ENCODE data around the gene PFKFB4. TPM values are rescaled to one million over a fixed set of nuclear protein-coding genes. Genes with fewer than 3 reads are reported as not detected.
"Not testable (repeated sequence)": the region's sequence is repeated elsewhere in the genome, so short reads cannot be mapped to it uniquely, and the experiment has no call there.

The PFKFB4 gene
- total RNA-seq, 1 donor from 2014 or later, result 2.4 TPM

DNA sequence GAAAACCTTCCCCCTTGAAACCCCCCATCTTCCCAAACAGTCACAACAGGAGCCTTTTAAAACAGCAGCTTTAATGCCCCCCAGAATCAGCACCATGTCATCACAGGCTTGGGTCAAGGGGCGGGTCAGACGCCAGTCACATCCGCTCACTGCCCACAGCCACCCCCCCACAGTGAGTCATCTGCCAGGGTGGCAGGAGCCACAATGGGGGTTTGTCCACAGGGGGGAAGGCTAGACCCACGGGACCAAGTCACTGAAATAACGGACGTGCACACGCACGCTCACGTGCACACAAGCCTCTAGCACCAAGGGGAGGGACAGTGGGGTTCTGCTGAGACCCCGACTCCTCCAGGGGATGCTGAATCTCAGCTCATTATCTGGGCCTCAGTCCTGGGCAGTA, 7.4 kb upstream of the PFKFB4 start:
- ATAC-seq (no peak), DNase-seq (ENCODE audit: missing footprints) (no peak)
- intact Hi-C loops (cut with DNase I), result no loop called here

DNA sequence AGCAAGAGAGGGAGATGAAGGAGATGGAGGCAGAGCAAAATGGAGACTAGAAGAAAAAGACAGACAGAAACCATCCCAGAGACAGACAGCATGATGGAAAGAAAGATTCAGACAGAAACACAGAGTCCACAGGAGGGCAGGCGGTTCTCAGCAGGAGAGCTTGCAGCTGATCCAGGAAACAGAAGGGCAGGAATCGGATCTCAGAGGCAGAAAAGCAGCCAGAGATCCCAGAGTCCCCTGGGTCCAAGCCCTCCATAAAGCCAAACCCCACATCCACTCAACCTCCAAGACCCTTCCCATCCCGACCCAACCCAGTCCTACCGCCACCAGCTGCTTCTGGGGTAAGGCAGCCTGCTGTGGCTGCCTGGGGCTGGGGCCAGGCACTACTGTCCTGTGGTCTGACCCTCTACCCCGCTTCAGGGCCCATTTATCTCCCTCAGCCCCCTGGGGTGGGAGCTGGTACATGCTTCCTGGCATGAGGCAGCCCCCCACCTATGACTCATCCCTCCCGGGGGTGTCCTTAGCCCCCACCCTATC, 6.8 kb upstream of the PFKFB4 start, which contains the start of gene UCN2:
Gene UCN2, minus strand, starts transcription at position 400 of the 537 bp plus-strand sequence. CDS start 657 bp downstream, outside the sequence.
- ATAC-seq, result no peak
- intact Hi-C loops (cut with DNase I), result no loop called here
- DNase-seq (ENCODE audit: missing footprints), result no peak

DNA sequence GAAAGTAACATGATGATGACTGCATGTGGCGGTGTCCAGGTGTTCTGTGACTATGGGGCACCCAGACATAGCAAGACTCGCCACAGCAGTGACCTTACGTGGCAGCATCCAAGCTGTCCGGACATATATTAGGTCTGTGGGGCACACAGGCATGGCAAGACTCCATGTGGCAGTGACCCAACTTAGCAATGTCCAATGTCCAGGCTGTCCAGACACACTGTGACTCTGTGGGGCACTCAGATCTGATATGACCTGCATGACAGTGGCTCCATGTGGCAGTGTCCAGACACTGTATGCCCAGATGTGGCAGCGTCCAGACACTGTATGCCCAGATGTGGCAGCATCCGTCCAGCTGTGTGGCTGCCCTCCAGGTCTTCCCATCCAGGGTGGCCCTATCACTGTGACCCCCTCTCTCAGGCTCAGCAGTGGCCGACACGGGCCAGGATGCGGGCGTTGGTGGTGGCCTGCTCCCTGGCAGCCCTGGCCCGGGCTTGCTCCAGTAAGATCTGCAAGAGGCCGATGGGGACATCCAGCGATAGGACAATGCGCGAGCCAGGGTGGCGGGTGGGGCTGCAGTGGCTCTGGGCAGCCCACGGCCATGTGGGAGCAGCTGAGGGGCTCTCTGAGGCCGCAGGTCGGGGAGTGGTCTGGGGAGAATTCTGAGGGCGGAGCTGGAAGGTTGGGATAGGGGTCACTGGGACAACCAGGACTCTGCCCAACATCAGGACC, 5.9 kb upstream of the PFKFB4 start:
- intact Hi-C loops (cut with DNase I), result no loop called here
- ATAC-seq, result no peak
- DNase-seq (ENCODE audit: missing footprints), result no peak

DNA sequence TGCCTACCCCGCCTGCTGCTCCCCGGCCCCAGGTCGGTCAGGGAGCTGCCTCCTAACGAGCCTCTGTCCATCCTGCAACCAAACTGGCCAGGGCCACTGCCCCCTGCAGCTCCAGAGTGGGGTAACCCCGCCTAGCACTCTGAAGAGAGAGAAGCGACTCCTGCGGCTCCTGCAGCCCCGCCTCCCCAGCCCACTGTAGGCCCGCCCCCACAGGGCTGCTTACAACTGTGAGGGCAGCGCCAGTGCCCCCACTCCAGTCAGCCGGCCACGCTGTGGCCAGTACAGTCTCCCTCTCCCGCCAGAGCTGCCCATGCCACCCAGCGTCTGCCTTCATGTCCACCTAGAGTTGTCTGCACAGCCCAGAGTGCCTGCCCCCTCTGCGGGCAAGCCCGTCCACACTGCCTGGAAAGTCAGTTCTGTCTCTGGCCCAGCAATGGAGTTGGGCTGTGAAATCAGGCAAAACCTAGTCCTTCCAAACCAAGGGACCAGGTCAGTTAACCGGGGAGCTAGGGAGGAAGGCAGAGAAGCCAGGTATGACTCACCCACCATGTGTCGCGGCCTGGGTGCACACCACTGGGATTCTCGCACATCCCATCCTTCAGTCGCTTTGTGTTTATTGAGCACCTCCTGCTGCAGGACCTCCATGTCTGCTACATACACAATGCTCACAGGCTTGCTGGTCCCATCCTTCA, 4.6 kb upstream of the PFKFB4 start:
- intact Hi-C loops (cut with DNase I), result no loop called here
- ATAC-seq (no peak), DNase-seq (ENCODE audit: missing footprints) (peak; percentile 82)

DNA sequence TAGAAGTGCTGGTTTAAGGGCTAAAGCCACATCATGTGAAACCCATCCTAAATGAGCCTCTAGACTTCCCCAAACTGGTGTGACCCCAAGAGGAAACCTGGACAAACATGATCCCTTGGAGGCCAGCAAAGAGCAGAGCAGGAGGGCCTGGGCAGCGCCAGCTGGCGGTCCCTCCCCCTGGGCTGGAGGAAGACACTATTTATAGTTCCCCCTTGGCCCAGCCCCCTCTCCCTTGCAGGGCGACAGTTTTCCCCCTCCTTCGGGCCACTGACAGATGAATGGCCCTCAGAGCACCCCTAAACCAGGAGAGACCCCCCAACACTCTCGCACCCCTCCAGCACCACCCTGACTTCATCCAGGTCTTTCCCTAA, 4.0 kb upstream of the PFKFB4 start:
- ATAC-seq (no peak), DNase-seq (ENCODE audit: missing footprints) (no peak)
- intact Hi-C loops (cut with DNase I), result no loop called here

DNA sequence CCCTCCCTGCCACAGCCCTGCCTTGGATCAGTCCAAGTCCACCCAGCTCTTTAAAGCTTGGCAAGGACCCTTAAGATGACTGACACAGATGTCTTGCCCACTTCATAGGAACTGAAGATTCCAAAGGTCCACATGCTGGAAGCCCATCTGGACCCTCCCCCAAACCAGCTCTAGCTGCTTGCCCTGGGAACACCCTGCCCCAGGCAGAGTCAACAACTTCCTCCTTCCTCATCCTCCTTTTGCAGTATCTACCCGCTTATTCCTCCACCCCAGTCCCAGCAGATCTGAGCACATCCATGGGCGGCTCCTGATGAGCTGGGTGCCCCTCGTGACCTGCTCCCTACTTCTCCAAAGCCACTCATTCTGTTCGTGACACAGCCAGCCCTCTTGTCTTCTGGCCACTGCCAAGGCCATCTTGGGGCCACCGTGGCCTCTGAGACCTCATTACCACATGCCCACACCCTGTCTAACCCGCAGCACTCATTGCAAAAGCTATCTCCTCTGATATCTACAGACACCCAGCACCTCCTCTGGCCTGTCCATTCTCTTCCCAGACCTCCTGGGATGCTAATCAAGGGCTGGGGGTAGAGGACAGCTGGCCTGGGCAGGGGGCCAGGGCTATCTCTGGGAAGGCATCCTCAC, 2.0 kb upstream of the PFKFB4 start:
- DNase-seq (ENCODE audit: missing footprints) (peak; percentile 84), ATAC-seq (no peak)
- intact Hi-C loops (cut with DNase I), result loop anchor here (2.0 kb wide), 1 partner anchor 40 kb away; no protein-coding TSS in a partner anchor

DNA sequence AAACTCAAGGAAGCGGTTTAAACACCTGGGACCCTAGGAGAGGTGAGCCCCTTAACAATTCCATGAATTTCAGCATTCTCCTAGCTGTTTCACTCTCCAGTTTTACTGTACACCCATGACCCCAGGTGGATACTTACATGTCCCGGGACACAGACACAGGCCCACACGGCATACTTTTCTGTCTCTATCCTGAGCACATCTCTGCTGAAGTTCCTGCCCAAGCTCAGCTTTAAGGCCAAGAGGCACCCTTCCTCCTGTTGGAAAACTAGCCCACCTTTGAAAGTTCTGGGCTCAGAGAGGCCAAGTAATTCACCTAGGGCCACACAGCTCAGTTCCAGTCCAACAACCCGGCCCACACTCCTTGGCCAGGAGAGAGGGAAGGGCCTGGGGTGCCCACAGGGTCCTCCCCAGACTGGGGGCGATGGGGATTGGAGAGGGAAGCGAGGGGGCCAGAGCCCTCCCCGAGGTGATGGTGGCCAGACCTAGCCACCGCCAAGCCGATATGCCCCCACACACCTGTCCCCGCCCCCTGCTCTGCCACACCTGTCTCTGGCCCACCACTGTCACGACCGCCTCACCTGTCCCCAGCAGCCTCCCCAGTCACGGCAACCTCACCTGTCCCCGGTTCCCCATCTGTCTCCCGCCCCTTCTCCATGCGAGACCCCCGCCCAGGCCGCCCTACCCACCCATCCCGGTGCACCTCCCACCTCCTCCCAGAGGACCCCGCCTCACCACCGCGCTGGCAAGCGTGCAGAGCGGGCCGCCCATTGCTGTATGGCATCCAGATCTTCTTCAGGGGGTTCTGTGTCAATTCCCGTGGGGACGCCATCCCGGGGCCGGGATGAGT, 431 bp downstream of the PFKFB4 start:
- no peak for DNase-seq (ENCODE audit: missing footprints)
- intact Hi-C loops (cut with DNase I), result loop anchor here (2.0 kb wide), 2 partner anchors 53 to 79 kb away; partner anchors contain the start of genes SLC26A6 and UQCRC1
- ATAC-seq, result no peak

DNA sequence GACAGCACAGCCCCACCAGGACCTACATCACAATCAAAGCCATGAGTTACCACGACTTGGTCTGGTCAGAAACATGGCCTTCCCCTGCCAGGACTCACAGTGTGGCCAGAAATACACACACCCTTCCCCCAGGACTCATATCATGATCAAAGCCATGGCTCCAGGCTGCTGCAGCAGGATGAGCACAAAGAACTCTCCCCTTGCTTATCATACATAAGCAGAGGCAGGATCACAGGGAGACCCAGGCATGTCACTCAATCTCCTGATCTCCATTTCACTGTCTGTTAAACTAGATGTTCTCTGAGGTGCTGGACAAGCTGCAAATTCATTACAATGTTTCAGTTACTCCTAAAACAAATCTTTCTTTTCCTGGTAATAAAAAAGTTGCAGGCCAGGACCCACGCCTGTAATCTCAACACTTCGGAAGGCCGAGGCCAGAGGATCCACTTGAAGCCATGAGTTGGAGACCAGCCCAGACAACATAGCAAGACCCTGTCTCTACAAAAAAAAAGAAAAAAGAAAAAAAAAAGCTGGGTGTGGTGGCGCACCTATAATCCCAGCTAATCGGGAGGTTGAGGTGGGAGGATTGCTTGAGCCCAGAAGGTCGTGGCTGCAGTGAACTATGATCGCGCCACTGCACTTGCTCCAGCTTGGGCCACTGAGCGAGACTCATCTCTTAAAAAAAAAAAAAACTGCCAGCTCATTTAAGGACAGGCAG, 1.2 kb downstream of the PFKFB4 start:
- intact Hi-C loops (cut with DNase I), result no loop called here
- DNase-seq (ENCODE audit: missing footprints) (peak; percentile 1), ATAC-seq (no peak)

DNA sequence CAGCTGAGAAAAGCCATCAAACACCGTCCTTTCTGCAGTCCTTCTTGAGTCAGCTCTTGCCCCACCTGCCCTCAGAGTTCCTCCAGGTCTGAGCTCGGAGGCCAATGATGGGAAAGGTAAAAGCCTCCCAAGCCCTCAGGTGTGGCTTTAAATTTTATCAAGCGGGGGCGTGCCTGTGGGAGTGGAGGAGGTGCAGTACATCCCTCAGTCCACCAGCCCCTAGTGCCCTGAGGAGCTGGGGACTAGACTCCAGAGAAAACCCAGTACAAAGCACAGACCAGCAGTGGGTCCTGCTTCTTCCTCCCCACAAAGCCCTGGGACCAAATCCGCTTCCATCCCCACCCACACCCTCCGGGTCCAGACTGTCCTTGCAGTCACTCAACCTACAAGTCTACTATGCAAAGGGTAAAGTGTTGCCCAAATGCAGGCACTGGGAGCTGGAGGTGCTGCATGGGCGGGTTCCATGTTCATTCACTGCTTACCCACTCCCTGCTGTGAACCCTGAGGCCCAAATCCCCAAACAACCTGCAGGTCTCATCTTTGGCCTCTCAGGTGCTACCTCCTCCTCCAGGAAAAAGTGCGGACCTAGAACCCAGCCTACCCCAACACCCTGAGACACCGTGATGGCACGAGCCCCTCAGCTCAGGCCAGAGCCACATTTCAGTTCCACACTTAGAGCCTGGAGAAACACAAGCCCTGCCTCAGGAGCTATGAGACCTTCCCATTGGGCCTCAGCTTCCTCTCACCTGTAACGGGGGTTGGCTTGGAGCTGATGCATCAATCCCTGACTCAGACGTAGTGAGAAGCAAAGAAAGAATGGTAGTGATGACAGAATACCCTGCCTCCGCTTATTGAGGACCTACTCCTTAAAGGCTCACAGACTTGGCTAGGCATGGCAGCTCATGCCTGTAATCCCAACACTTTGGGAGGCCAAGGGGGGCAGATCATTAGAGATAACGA, 2.4 kb downstream of the PFKFB4 start:
- peak; percentile 4 for DNase-seq (ENCODE audit: missing footprints)

DNA sequence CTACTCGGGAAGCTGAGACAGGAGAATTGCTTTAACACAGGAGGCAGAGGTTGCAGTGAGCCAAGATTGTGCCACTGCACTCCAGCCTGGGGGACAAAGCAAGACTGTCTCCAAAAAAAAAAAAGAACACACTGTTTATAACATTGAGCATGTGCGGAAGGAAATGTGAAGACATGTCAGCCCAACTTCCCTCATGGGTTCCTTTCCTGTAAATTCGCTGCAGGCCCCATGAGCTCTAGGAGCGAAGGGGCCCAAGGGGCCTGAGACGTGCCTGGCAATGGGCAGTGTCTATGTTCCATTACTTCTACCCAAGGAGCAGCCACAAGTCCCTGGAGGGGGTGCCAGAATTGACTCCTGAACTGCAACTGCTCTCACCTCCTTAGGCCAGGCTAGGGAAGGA, 3.2 kb downstream of the PFKFB4 start:
- DNase-seq (ENCODE audit: missing footprints) (no peak), ATAC-seq (no peak)
- intact Hi-C loops (cut with DNase I), result no loop called here

More for the DNA sequence above, 2.4 kb downstream of the PFKFB4 start:
- intact Hi-C loops (cut with DNase I), result no loop called here
- ATAC-seq, result no peak

DNA sequence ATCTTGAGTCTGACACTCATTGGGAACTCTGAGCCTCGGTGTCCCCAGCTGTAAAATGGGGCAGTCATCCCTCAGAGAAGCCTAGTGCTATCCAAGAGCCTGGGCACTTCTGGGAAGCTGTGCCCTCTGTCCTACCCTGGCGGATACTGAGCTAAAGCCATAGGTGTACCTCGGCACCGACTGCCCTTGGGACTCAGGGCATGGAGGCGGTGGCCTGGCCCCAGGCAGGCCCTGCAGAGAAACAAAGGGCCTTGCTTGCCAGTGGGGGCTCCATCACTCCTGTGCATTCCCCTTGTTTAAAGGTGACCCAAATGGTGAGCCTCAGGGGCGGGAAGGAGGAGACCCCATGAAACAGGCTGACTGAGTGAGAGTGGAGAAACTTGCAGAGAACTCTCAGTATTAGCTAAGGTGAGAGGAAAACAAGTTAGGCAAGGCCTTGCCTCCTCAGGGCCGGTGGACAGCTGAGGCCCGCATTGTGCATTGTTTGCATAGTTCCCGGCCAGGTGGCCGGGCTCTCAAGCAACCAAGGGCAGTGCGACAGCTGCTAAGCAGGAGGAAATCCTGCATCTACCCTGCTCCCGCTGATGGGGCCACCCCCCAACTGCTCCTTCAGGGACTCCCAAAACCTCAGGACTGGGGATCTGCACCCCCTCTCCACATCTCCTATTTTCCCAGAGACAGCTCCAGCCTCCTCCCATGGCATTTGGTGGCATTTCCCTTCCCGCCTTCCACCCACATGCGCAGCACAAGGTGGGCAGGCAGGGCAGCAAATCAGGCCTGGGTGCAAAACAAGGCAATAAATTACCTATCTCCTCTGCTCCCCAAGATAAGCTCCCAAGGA, 4.3 kb downstream of the PFKFB4 start:
- ATAC-seq, result no peak
- DNase-seq (ENCODE audit: missing footprints), result no peak
- intact Hi-C loops (cut with DNase I), result no loop called here

DNA sequence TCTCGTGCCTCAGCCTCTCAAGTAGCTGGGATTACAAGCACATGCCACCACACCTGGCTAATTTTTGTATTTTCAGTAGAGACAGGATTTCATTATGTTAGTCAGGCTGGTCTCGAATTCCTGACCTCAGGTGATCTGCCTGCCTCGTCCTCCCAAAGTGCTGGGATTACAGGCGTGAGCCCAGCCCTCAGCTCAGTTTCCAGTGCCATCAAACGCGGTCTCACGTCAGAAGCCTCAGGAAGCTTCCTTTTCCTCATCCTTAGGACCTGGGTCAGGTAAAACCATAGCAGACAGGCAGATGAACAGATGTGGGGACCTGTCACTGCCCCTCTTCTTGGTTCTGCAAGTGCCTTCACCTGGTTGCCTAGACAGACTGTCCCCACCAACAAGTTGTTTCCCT, 5.0 kb downstream of the PFKFB4 start:
- DNase-seq (ENCODE audit: missing footprints); ATAC-seq; intact Hi-C loops (cut with DNase I): not testable (repeated sequence)

DNA sequence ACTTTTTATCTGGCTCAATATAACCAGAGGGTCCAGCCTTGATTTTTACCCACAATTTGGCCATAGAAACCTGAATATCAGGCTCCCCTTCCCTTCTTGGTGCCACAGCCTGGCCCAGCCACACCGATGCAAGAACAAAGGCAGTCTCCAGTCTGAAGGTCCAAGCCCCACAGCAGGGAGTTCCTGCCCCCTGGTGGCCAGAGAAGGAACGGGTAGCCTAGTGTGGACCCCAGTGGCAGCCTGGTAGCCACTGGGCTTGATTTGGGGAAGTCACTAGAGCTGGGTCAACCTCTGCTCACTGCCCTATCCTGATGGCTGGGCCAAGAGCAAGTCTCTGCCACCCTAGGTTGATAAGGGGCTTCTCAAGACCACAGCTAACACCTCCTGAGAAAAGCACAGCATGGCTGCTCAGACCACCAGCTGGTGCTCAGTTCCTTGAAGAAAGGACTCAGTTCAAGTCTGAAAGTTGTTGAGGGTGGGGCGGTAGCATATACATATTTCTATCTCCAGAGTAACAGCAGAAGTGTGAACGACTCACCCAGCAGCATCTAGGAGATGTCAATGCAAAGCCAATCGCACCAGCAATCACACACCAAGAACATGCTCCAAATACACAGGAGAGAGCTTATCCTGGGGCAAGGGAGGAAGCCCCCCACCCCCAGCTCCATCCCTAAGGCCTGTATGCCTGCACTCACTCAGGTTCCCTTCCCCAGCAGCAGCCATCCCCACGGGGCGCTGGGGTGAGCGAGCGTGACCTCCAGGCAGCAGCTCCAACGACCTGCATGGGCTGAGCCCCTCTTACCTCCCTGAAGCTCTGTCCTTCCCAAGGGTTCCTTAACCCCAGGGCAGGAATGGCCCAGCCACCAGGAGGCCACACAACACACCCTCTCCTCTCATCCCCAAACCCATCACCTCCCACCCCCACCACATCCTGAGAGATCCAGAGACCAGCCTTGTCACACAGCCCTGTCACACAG, 7.6 kb downstream of the PFKFB4 start:
- DNase-seq (ENCODE audit: missing footprints), result peak; percentile 87
- peak; percentile 90 for ATAC-seq
- intact Hi-C loops (cut with DNase I), result loop anchor here (1.0 to 5.0 kb wide), 4 partner anchors 47 to 277 kb away; partner anchors contain the start of gene SHISA5

DNA sequence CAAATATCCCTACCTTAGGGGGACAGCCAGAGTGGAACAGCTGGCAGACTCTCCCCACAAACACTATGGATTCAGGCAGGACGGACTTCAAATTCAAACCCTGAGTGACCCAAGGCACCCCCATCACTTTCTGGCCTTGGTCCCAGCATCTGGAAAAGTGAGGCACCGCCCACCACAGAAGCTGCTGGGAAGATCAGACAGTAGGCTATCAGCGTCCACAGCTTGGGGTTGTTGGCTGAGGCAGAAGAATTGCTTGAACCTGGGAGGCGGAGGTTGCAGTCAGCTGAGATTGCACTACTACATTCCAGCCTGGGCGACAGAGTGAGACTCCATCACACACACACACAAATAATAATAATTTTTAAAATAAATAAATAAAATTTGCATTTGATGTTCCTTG, 8.5 kb downstream of the PFKFB4 start:
- ATAC-seq, result no peak
- intact Hi-C loops (cut with DNase I), result loop anchor here (1.0 to 5.0 kb wide), 4 partner anchors 46 to 276 kb away; partner anchors contain the start of gene SHISA5
- DNase-seq (ENCODE audit: missing footprints), result no peak

Measured in Right ventricle myocardium inferior (tissue), 1 donor.